Naive B cell (primary cell): ENCODE data around the gene DNAH17. TPM values are rescaled to one million over a fixed set of nuclear protein-coding genes. Genes with fewer than 3 reads are reported as not detected.
A peak's percentile ranks its signal among the peaks of the same experiment; 100 is the strongest.

Experiments
- ATAC-seq, 2 donors: fragments of 150-1000 bp; cut with Tn5 transposase; 2 replicates each; pipeline ENCODE4 v1.10.0; 2021; ENCODE audit warnings: low read depth in 2 of 2, mild to moderate bottlenecking in 2 of 2, moderate library complexity in 2 of 2
- DNase-seq: peaks from one replicate; pipeline ENCODE4 v3.0.0; 2022
- H3K27ac Mint-ChIP-seq, 6 donors: one replicate each; pipeline ENCODE4 v1.8.0; 2020 to 2022; ENCODE audit warnings: mild to moderate bottlenecking in 6 of 6, mixed read lengths in 6 of 6, moderate library complexity in 5 of 6, inconsistent platforms in 2 of 6
- H3K27me3 Mint-ChIP-seq, 3 donors: one replicate each; pipeline ENCODE4 v1.8.0; 2021 to 2022; ENCODE audit warnings: mixed read lengths in 3 of 3, mild to moderate bottlenecking in 1 of 3
- H3K36me3 Mint-ChIP-seq, 2 donors: one replicate each; pipeline ENCODE4 v1.8.0; 2020 to 2022; ENCODE audit warnings: mixed read lengths in 2 of 2, inconsistent platforms in 1 of 2, mild to moderate bottlenecking in 1 of 2
- H3K4me1 Mint-ChIP-seq, 3 donors: one replicate each; pipeline ENCODE4 v1.8.0; 2020 to 2022; ENCODE audit warnings: mixed read lengths in 3 of 3, inconsistent platforms in 1 of 3, mild to moderate bottlenecking in 1 of 3, moderate library complexity in 1 of 3
- H3K4me3 Mint-ChIP-seq, 8 donors: one replicate each; pipeline ENCODE4 v1.8.0; 2020 to 2022; ENCODE audit warnings: mild to moderate bottlenecking in 8 of 8, mixed read lengths in 8 of 8, moderate library complexity in 8 of 8, inconsistent platforms in 2 of 8
- H3K9me3 Mint-ChIP-seq, 7 donors: one replicate each; pipeline ENCODE4 v1.8.0; 2020 to 2022; ENCODE audit warnings: mixed read lengths in 7 of 7, mild to moderate bottlenecking in 5 of 7, inconsistent platforms in 2 of 7, moderate library complexity in 1 of 7
- polyA plus RNA-seq, 6 donors: library from polyadenylated mRNA; unstranded; fragments of 300-500 nt; fragmentation: Illumina TruSeq; gene quantifications; one replicate each; pipeline ENCODE4 v1.2.3, GENCODE V29; 2021; ENCODE audit warnings: low read depth in 6 of 6

The DNAH17 gene
- polyA plus RNA-seq, 6 donors from 2014 or later: 0.09 to 0.95 (median 0.13) TPM; not detected in 3

DNA sequence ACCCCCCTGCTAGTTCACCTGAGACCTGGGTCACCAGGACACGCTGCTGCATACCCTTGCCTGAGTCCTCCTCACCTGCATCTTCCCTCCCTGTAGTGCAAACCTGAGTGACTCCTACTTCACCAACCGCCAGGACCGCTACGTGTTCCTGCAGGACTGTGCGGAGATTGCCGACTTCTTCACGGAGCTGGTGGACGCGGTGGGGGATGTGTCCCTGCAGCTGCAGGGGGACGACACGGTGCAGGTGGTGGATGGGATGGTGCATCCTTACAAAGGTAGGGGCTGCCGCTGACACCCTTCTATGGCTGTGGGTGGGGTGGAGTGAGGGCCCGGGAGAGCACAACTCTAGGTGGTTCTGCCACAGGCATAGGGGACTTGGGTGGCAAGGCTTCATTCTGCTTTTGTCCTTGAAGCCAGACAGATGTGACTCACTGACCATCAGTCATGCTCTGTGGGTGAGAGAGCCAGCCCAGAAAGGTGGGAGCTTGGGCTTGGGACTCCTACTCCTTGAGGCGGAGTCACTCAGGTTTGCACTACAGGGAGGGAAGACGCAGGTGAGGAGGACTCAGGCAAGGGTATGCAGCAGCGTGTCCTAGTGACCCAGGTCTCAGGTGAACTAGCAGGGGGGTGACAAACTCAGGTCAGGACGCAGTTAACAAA lies 176.5 kb downstream of the DNAH17 start:
- Mint-ChIP-seq H3K9me3 (no peaks in the 10 kb centered on the region), H3K4me3 (no peak overlapping the region), H3K4me1 (peaks cover 0 to 10% (median 5%) of the 10 kb centered on the region in 3 donors), H3K27me3 (no peaks in the 10 kb centered on the region), H3K27ac (peak overlapping the region in 1 of 6 donors; percentile 77), H3K36me3 (peaks cover 8 to 54% of the 10 kb centered on the region in 2 donors)
- ATAC-seq (no peak), DNase-seq (no peak)

DNA sequence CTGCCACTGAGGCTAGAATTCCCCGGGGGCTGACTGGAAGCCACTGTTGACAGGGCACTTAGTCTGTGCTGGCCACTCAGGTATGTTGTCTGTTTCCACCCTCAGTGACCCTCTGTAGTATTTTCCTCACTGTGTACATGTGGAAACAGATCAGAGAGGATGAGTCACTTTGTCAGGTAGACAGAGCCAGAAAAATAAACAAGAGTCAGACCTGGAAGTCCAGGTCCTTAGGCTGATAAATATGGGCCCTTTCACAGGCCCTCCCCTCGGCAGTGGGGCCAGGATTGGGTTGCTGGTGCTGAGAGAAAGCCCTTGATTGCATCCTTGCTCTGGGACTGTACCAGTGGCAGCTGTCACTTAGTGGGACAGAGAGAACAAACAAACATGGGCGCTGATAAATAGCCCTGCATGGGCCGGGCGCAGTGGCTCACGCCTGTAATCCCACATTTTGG lies 177.5 kb downstream of the DNAH17 start:
- H3K27me3 Mint-ChIP-seq: no peaks in the 10 kb centered on the region
- no peak overlapping the region for H3K27ac Mint-ChIP-seq
- peaks cover 0 to 8% (median 6%) of the 10 kb centered on the region in 3 donors for H3K4me1 Mint-ChIP-seq
- no peak for ATAC-seq
- DNase-seq: no peak
- H3K36me3 Mint-ChIP-seq: peaks cover 8 to 48% of the 10 kb centered on the region in 2 donors
- H3K4me3 Mint-ChIP-seq: no peak overlapping the region
- no peaks in the 10 kb centered on the region for H3K9me3 Mint-ChIP-seq

DNA sequence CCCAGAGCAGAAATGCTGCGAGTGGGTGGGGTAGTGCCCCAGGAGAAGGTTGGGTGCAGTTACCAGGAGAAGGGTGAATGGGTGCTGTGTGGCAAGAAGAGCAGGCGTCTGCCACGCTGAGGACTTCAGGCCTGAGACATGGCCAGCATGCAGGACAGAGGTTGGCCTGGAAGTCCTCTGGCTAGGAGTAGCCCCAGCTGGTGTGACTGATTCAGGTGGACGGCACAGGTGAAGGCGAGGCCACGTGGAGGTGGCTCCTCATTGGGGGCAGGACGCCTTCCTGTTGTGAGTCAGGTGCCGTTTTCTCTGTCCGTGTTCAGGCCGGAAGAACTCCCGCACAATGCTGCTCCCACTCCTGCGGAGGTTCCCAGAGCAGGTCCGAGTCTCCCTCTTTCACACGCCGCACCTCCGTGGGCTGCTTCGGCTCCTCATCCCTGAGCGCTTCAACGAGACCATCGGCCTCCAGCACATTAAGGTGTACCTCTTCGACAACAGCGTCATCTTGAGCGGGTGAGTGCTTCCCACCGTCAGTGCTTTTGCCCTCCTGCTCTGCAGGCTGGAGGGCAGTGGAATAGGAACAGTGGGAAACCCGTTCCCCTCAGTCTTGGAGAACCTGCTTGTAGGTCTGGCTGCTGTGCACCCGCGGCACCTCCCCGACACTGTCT lies 178.0 kb downstream of the DNAH17 start:
- DNase-seq: no peak
- H3K27me3 Mint-ChIP-seq: no peaks in the 10 kb centered on the region
- H3K4me3 Mint-ChIP-seq: no peak overlapping the region
- no peaks in the 10 kb centered on the region for H3K9me3 Mint-ChIP-seq
- ATAC-seq: no peak
- no peak overlapping the region for H3K27ac Mint-ChIP-seq
- peaks cover 0 to 8% (median 6%) of the 10 kb centered on the region in 3 donors for H3K4me1 Mint-ChIP-seq
- peaks cover 8 to 48% of the 10 kb centered on the region in 2 donors for H3K36me3 Mint-ChIP-seq

GRCh38 chr17:78398390-78398789 lies 178.8 kb downstream of the DNAH17 start:
- Mint-ChIP-seq H3K27me3 (no peaks in the 10 kb centered on the region), H3K36me3 (peaks cover 8 to 47% of the 10 kb centered on the region in 2 donors), H3K4me3 (no peak overlapping the region), H3K9me3 (no peaks in the 10 kb centered on the region), H3K4me1 (peaks cover 5 to 12% (median 10%) of the 10 kb centered on the region in 3 donors), H3K27ac (peak overlapping the region in 1 of 6 donors; percentile 67)
- DNase-seq: no peak
- ATAC-seq: no peak

- peaks cover 1 to 41% of the 10 kb centered on the region in 2 donors for H3K36me3 Mint-ChIP-seq
- DNase-seq (no peak), ATAC-seq (no peak)
- no peak overlapping the region for H3K4me3 Mint-ChIP-seq
- no peaks in the 10 kb centered on the region for H3K27me3 Mint-ChIP-seq
- H3K9me3 Mint-ChIP-seq: no peaks in the 10 kb centered on the region
- H3K27ac Mint-ChIP-seq: no peak overlapping the region
- peaks cover 8 to 13% (median 13%) of the 10 kb centered on the region in 3 donors for H3K4me1 Mint-ChIP-seq
These were observed 179.5 kb downstream of the DNAH17 start for GRCh38 chr17:78397681-78398101.

DNA sequence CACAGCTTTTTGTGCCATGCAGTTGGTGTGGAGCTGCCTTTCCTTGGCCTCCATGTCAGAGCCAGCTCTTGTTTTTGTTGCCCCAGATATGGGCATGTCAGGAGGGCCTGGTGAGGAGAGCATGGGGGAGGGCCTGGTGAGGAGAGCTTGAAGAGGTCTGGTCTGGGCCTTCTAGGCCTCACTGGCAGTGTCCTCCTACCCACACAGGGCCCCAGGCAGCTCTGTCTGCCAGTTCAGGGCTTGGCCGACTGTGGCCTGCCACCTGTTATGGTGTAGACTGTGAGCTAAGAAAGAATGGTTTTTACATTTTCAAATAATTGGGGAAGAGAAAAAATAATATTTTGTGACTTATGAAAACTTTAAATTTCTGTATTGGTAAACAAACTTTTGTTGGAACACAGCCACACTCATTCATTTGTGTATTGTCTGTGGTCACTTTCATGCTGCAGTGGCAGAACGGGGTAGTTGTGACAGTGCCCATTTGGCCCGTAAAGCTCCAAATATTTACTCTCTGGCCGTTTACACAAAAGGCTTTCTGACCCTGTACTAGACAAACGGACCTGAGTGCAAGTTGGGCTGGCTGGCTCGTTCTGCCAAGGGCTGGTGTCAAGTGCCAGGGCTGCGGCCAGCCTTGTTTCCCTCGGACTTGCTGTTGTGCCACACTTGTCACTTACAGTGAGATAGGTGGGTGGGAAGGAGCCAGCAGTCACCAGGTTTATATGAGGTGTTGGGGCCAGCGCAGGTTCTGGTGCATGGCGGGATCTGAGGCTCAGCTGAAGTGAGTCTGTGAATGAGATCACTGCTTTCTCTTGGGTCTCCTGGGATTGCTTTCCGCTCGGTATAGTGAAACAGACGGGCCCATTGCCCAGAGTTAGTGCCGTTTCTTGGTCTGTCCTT lies 180.5 kb downstream of the DNAH17 start:
- Mint-ChIP-seq H3K9me3 (no peaks in the 10 kb centered on the region), H3K4me3 (no peak overlapping the region), H3K27me3 (no peaks in the 10 kb centered on the region), H3K4me1 (peaks cover 10 to 16% (median 13%) of the 10 kb centered on the region in 3 donors), H3K36me3 (peaks cover 0 to 31% of the 10 kb centered on the region in 2 donors), H3K27ac (no peak overlapping the region)
- ATAC-seq (no peak), DNase-seq (no peak)

GRCh38 chr17:78395155-78395554 lies 182.0 kb downstream of the DNAH17 start:
- ATAC-seq: no peak

GRCh38 chr17:78394209-78394608 lies 183.0 kb downstream of the DNAH17 start:
- Mint-ChIP-seq H3K27me3 (no peaks in the 10 kb centered on the region), H3K9me3 (no peaks in the 10 kb centered on the region), H3K36me3 (peaks cover 0 to 20% of the 10 kb centered on the region in 2 donors), H3K27ac (peak overlapping the region in 1 of 6 donors; percentile 70), H3K4me1 (peaks cover 6 to 34% (median 27%) of the 10 kb centered on the region in 3 donors), H3K4me3 (no peak overlapping the region)
- no peak for ATAC-seq
- DNase-seq: no peak

More at GRCh38 chr17:78395155-78395554, 182.0 kb downstream of the DNAH17 start:
- H3K27me3 Mint-ChIP-seq: no peaks in the 10 kb centered on the region
- DNase-seq: no peak
- peaks cover 0 to 20% of the 10 kb centered on the region in 2 donors for H3K36me3 Mint-ChIP-seq
- H3K27ac Mint-ChIP-seq: peak overlapping the region in 3 of 6 donors; percentile 43 to 47 (median 44)
- peaks cover 6 to 30% (median 18%) of the 10 kb centered on the region in 3 donors for H3K4me1 Mint-ChIP-seq
- no peaks in the 10 kb centered on the region for H3K9me3 Mint-ChIP-seq
- peak overlapping the region in 1 of 8 donors; percentile 59 for H3K4me3 Mint-ChIP-seq

DNA sequence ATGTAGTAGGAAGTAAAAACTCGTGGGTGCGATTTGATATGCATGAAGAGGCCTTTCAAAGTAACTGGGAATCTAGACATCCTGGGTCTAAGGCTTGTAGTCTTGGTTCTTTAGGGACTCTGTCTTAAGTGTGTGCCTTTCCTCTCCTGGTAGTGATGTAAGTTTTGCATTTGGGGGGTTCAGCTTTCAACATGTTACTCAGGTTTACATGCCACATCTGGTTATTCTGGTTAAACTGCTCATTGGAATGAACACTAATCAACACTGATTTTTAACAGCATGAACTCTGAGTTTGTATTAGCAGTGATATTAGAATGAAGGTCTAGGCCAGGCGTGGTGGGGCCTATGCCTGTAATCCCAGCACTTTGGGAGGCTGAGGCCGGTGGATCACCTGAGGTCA lies 183.6 kb downstream of the DNAH17 start:
- Mint-ChIP-seq H3K27me3 (no peaks in the 10 kb centered on the region), H3K4me3 (no peak overlapping the region), H3K36me3 (peaks cover 0 to 15% of the 10 kb centered on the region in 2 donors), H3K9me3 (no peaks in the 10 kb centered on the region), H3K4me1 (peaks cover 8 to 40% (median 33%) of the 10 kb centered on the region in 3 donors), H3K27ac (no peak overlapping the region)
- ATAC-seq: no peak
- DNase-seq: no peak

GRCh38 chr17:78392295-78392694 lies 184.9 kb downstream of the DNAH17 start:
- H3K4me1 Mint-ChIP-seq: peaks cover 16 to 50% (median 44%) of the 10 kb centered on the region in 3 donors
- ATAC-seq (no peak), DNase-seq (no peak)
- H3K27me3 Mint-ChIP-seq: no peaks in the 10 kb centered on the region
- H3K9me3 Mint-ChIP-seq: no peaks in the 10 kb centered on the region
- H3K36me3 Mint-ChIP-seq: peaks cover 0 to 7% of the 10 kb centered on the region in 2 donors
- H3K27ac Mint-ChIP-seq: peak overlapping the region in 2 of 6 donors; percentile 54 to 59
- peak overlapping the region in 1 of 8 donors; percentile 53 for H3K4me3 Mint-ChIP-seq

GRCh38 chr17:78391843-78392242 lies 185.4 kb downstream of the DNAH17 start:
- no peak for ATAC-seq
- H3K9me3 Mint-ChIP-seq: no peaks in the 10 kb centered on the region
- H3K4me3 Mint-ChIP-seq: no peak overlapping the region
- H3K27ac Mint-ChIP-seq: peak overlapping the region in 2 of 6 donors; percentile 59 to 76
- H3K4me1 Mint-ChIP-seq: peaks cover 17 to 54% (median 46%) of the 10 kb centered on the region in 3 donors
- DNase-seq: no peak
- no peaks in the 10 kb centered on the region for H3K27me3 Mint-ChIP-seq
- H3K36me3 Mint-ChIP-seq: peaks cover 0 to 7% of the 10 kb centered on the region in 2 donors

- Mint-ChIP-seq H3K27ac (no peak overlapping the region), H3K9me3 (no peaks in the 10 kb centered on the region), H3K27me3 (no peaks in the 10 kb centered on the region), H3K4me1 (peaks cover 25 to 62% (median 54%) of the 10 kb centered on the region in 3 donors), H3K36me3 (peaks cover 0 to 7% of the 10 kb centered on the region in 2 donors), H3K4me3 (no peak overlapping the region)
- no peak for DNase-seq
- ATAC-seq: no peak
These were observed 186.2 kb downstream of the DNAH17 start for GRCh38 chr17:78391051-78391431.
